Activated B cell treated with CpG ODN at 0.5 μM for 24 hours (primary cell): ENCODE data around the gene MYCN. TPM values are rescaled to one million over a fixed set of nuclear protein-coding genes. Genes with fewer than 3 reads are reported as not detected.

Experiments
- ATAC-seq: fragments of 200-7000 bp; cut with Tn5 transposase; one replicate; pipeline ENCODE4 v1.10.0; 2021; ENCODE audit warnings: low read depth, mild to moderate bottlenecking, moderate library complexity
- CTCF ChIA-PET: fragments of 350-600 bp; sonication (Branson Sonifier 250); formaldehyde crosslinking; loops from one replicate; lab custom pipeline; 2021; ENCODE audit warnings: antibody characterized with exemption; lab: Charles Lee
- POLR2A ChIA-PET: fragments of 350-600 bp; sonication (Branson Sonifier 250); formaldehyde crosslinking; loops from one replicate; lab custom pipeline; 2021; ENCODE audit warnings: antibody characterized with exemption; lab: Charles Lee
- DNase-seq: peaks from one replicate; pipeline ENCODE4 v3.0.0; 2022
- H3K27ac Mint-ChIP-seq: one replicate; pipeline ENCODE4 v1.8.0; 2020; ENCODE audit warnings: mixed read lengths
- H3K27me3 Mint-ChIP-seq: one replicate; pipeline ENCODE4 v1.8.0; 2021; ENCODE audit warnings: mixed read lengths
- H3K36me3 Mint-ChIP-seq: one replicate; pipeline ENCODE4 v1.8.0; 2021; ENCODE audit warnings: low read depth, mixed read lengths
- H3K4me1 Mint-ChIP-seq: one replicate; pipeline ENCODE4 v1.8.0; 2021; ENCODE audit warnings: mixed read lengths
- H3K4me3 Mint-ChIP-seq: one replicate; pipeline ENCODE4 v1.8.0; 2020; ENCODE audit warnings: mild to moderate bottlenecking, mixed read lengths
- H3K9me3 Mint-ChIP-seq: one replicate; pipeline ENCODE4 v1.8.0; 2020; ENCODE audit warnings: mixed read lengths
- CTCF ChIP-seq: fragments of 200-600 bp; IDR thresholded peaks from one replicate; pipeline ENCODE4 v1.8.0; 2022; ENCODE audit warnings: antibody characterized with exemption, mild to moderate bottlenecking
- intact Hi-C: fragments of 100-400 bp; cut with micrococcal nuclease; formaldehyde crosslinking; loops from one replicate; pipeline ENCODE4 v1.15.1; 2024
- total RNA-seq: library from RNA; stranded (reverse); gene quantifications from 2 replicates; pipeline ENCODE4 v1.2.3, GENCODE V29; 2022

Gene MYCN
- total RNA-seq, 1 donor from 2014 or later: not detected

DNA sequence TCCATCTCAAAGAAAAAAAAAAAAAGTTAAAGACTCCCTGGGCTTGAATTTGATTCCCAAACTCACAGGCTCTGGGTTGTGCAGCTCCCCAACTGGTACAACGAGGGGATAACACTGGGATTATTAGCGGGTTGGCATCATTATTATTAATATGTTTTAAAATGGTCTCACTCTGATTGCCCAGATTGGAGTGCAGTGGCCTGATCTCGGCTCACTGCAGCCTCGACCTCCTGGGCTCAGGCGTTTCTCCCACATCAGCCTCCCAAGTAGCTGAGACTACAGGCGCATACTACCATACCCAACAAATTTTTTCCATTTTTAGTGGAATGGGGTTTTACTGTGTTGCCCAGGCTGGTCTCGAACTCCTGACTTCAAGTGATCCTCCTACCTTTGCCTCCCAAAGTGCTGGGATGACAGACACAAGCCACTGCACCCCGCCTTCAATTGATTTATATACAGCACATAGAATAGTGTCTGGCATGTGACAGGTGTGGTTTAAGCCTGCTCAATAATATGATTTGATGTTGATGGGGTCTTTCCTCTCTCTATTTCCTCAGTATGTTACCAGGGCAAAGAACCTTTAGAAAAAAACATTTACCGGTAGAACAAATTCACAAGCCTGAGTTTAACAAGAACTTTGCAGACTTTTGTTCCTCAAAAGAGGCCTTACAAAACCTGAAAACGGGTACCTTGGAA, 12.2 kb downstream of the MYCN start:
- POLR2A ChIA-PET: no interaction called here
- intact Hi-C loops: no loop called here
- TF ChIP-seq CTCF: no peak
- Mint-ChIP-seq H3K4me1 (no peaks in the 10 kb centered on the region), H3K36me3 (no peaks in the 10 kb centered on the region), H3K9me3 (no peaks in the 10 kb centered on the region), H3K27ac (no peak overlapping the region), H3K4me3 (no peak overlapping the region), H3K27me3 (peaks cover 19% of the 10 kb centered on the region)
- DNase-seq (no peak), ATAC-seq (no peak)
- CTCF ChIA-PET: no interaction called here

DNA sequence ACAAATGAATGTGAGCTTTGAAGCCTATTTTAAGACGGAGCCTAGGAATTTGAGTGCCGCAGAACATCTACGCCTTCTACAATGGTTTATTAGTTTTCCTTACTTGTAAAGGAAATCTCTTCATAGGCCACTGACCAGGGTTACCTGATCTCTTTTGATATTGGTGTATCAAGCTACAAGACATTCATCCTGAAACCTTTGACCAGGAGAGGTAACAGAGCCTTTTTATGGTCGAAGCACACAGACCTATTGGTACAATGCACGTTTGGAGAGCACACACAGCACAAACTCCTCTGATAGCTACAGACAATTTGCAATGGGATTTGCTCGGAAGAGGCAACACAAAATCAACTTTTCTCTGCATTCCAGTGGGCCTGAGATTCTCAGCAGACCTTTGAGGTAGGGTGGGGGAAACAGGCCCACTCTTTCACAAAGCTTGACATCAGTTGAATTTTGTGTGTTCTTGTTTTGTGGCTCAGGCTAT, 12.8 kb downstream of the MYCN start:
- TF ChIP-seq CTCF: no peak
- Mint-ChIP-seq H3K9me3 (no peaks in the 10 kb centered on the region), H3K36me3 (no peaks in the 10 kb centered on the region), H3K27me3 (peaks cover 20% of the 10 kb centered on the region), H3K4me3 (no peak overlapping the region), H3K27ac (no peak overlapping the region), H3K4me1 (no peaks in the 10 kb centered on the region)
- ATAC-seq (no peak), DNase-seq (no peak)
- ChIA-PET POLR2A (no interaction called here), CTCF (no interaction called here)
- intact Hi-C loops: no loop called here

GRCh38 chr2:15953891-15954680, 13.7 kb downstream of the MYCN start:
- H3K4me1 Mint-ChIP-seq: no peaks in the 10 kb centered on the region
- no peak for TF ChIP-seq CTCF
- intact Hi-C loops: no loop called here
- POLR2A ChIA-PET: no interaction called here
- H3K9me3 Mint-ChIP-seq: no peaks in the 10 kb centered on the region
- H3K27me3 Mint-ChIP-seq: peaks cover 14% of the 10 kb centered on the region
- H3K4me3 Mint-ChIP-seq: no peak overlapping the region
- CTCF ChIA-PET: no interaction called here
- ATAC-seq (no peak), DNase-seq (no peak)
- H3K27ac Mint-ChIP-seq: no peak overlapping the region
- no peaks in the 10 kb centered on the region for H3K36me3 Mint-ChIP-seq

GRCh38 chr2:15954761-15955160, 14.4 kb downstream of the MYCN start:
- POLR2A ChIA-PET: no interaction called here
- no peak for ATAC-seq
- TF ChIP-seq CTCF: no peak
- Mint-ChIP-seq H3K4me3 (no peak overlapping the region), H3K27ac (no peak overlapping the region), H3K27me3 (peaks cover 18% of the 10 kb centered on the region), H3K36me3 (no peaks in the 10 kb centered on the region), H3K4me1 (no peaks in the 10 kb centered on the region), H3K9me3 (no peaks in the 10 kb centered on the region)
- DNase-seq: no peak
- intact Hi-C loops: no loop called here
- CTCF ChIA-PET: no interaction called here

DNA sequence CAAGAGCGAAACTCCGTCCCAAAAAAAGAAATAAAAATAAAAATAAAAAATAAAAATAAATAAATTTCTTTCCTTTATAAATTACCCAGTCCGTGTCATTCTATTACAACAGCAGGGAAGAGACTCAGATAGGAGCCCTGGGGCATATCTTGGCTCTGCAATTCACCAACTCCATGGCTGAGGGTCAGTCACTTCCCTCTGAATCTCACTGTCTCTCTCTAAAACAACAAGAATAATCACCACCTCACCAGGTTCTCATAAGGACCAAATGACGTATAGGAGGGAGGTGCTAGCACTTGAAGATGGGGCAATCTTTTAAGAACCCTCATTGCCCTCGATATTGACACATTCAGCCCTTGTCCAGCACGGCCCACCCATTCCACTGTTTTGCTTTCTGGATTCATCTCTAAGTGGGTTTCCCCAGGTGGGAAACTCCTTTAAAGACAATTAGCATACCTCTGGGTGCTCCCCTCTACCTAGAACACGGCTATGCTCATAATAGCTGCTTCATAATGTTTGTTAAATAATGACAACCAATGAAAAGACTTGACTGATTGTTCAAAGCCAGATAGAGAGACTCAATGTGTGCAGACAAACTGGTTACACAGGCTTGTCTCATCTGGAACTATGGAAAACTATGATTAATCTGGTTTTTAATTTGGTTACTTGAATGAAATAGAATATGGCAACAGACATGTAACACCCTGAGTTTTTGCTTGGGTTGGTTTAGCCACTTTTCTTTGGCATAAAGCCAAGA, 15.1 kb downstream of the MYCN start:
- Mint-ChIP-seq H3K9me3 (no peaks in the 10 kb centered on the region), H3K27ac (no peak overlapping the region), H3K4me3 (no peak overlapping the region), H3K4me1 (no peaks in the 10 kb centered on the region), H3K27me3 (peaks cover 15% of the 10 kb centered on the region), H3K36me3 (no peaks in the 10 kb centered on the region)
- DNase-seq (no peak), ATAC-seq (no peak)
- ChIA-PET POLR2A (no interaction called here), CTCF (no interaction called here)
- TF ChIP-seq CTCF: no peak
- intact Hi-C loops: no loop called here
